ENCODE measurements around the gene RIMBP3B.
"Not testable (repeated sequence)": the region's sequence is repeated elsewhere in the genome, so short reads cannot be mapped to it uniquely, and the experiment has no call there.

The RIMBP3B gene

GRCh38 chr22:21417853-21418252 lies 34.3 kb downstream of the RIMBP3B start:
- DNase-seq (ENCODE audit: low spot score), result peak; percentile 10

- DNase-seq (ENCODE audit: low spot score), result not testable (repeated sequence)
These were observed 35.6 kb downstream of the RIMBP3B start for GRCh38 chr22:21418974-21419638.

- DNase-seq (ENCODE audit: low spot score), result not testable (repeated sequence)
These were observed 36.7 kb downstream of the RIMBP3B start for GRCh38 chr22:21420180-21420763.

GRCh38 chr22:21424084-21424709 lies 40.6 kb downstream of the RIMBP3B start:
- DNase-seq (ENCODE audit: low spot score), result not testable (repeated sequence)

GRCh38 chr22:21434378-21435233 lies 51.1 kb downstream of the RIMBP3B start:
- not testable (repeated sequence) for DNase-seq (ENCODE audit: low spot score)

- not testable (repeated sequence) for DNase-seq (ENCODE audit: low spot score)
These were observed 52.7 kb downstream of the RIMBP3B start for GRCh38 chr22:21435998-21436810.

- DNase-seq (ENCODE audit: low spot score), result not testable (repeated sequence)
These were observed 54.5 kb downstream of the RIMBP3B start for GRCh38 chr22:21438013-21438412.
